H9 (cell line): ENCODE results near the gene SPTLC3. TPM values are rescaled to one million over a fixed set of nuclear protein-coding genes. Genes with fewer than 3 reads are reported as not detected.

Experiments used
- DNase-seq: peaks from one replicate; pipeline ENCODE4 v3.0.0-alpha.2; 2017
- H2AFZ ChIP-seq: one replicate; pipeline ENCODE4 v1.6.1; 2013; ENCODE audit warnings: mild to moderate bottlenecking, low read length, control low read depth, moderate library complexity
- H2AK5ac ChIP-seq: 2 replicates; pipeline ENCODE4 v1.6.1; 2013; ENCODE audit warnings: low read length, control low read depth, mixed read lengths; ENCODE audit not compliant: insufficient read length
- H2BK120ac ChIP-seq: one replicate; pipeline ENCODE4 v1.6.1; 2013; ENCODE audit warnings: low read depth, mild to moderate bottlenecking, low read length, control low read depth, inconsistent platforms; ENCODE audit not compliant: poor library complexity, severe bottlenecking
- H2BK12ac ChIP-seq: 2 replicates; pipeline ENCODE4 v1.6.1; 2013; ENCODE audit warnings: low read length, control low read depth, mixed read lengths, low read depth; ENCODE audit not compliant: insufficient read length
- H2BK15ac ChIP-seq: 2 replicates; pipeline ENCODE4 v1.6.1; 2013; ENCODE audit warnings: low read depth, low read length, control low read depth
- H2BK20ac ChIP-seq: one replicate; pipeline ENCODE4 v1.6.1; 2013; ENCODE audit warnings: low read depth, mild to moderate bottlenecking, low read length, control low read depth, inconsistent platforms; ENCODE audit not compliant: poor library complexity, severe bottlenecking
- H2BK5ac ChIP-seq: 2 replicates; pipeline ENCODE4 v1.6.1; 2013; ENCODE audit warnings: low read length, control low read depth, mixed read lengths; ENCODE audit not compliant: insufficient read length
- H3K14ac ChIP-seq: 2 replicates; pipeline ENCODE4 v1.6.1; 2013; ENCODE audit warnings: low read length, control low read depth; ENCODE audit not compliant: insufficient read depth
- H3K18ac ChIP-seq: 2 replicates; pipeline ENCODE4 v1.6.1; 2013; ENCODE audit warnings: low read depth, mild to moderate bottlenecking, mixed read lengths, low read length, control low read depth; ENCODE audit not compliant: insufficient read length
- H3K23ac ChIP-seq: 2 replicates; pipeline ENCODE4 v1.6.1; 2013; ENCODE audit warnings: low read length, control low read depth, mixed read lengths, low read depth; ENCODE audit not compliant: insufficient read length
- H3K23me2 ChIP-seq: 2 replicates; pipeline ENCODE4 v1.6.1; 2013; ENCODE audit warnings: low read depth, mild to moderate bottlenecking, mixed read lengths, low read length, control low read depth; ENCODE audit not compliant: insufficient read length, poor library complexity, severe bottlenecking
- H3K27ac ChIP-seq: 2 replicates; pipeline ENCODE4 v1.5.1; 2013; ENCODE audit warnings: low read length, control low read depth, mixed read lengths, low read depth; ENCODE audit not compliant: insufficient read length
- H3K27me3 ChIP-seq: 2 replicates; pipeline ENCODE4 v1.6.1; 2013; ENCODE audit warnings: low read length, control low read depth, inconsistent platforms; ENCODE audit not compliant: insufficient read depth
- H3K4ac ChIP-seq: 2 replicates; pipeline ENCODE4 v1.6.1; 2013; ENCODE audit warnings: low read depth, mild to moderate bottlenecking, control low read depth, inconsistent platforms, low read length, moderate library complexity
- H3K4me1 ChIP-seq: 2 replicates; pipeline ENCODE4 v1.6.1; 2013; ENCODE audit warnings: low read length, control low read depth, inconsistent platforms; ENCODE audit not compliant: insufficient read depth
- H3K4me2 ChIP-seq: 2 replicates; pipeline ENCODE4 v1.6.1; 2013; ENCODE audit warnings: low read length, control low read depth, mixed read lengths; ENCODE audit not compliant: insufficient read length, insufficient read depth
- H3K56ac ChIP-seq: 2 replicates; pipeline ENCODE4 v1.6.1; 2013; ENCODE audit warnings: low read depth, mild to moderate bottlenecking, mixed read lengths, low read length, control low read depth; ENCODE audit not compliant: insufficient read length
- H3K79me1 ChIP-seq: 2 replicates; pipeline ENCODE4 v1.6.1; 2013; ENCODE audit warnings: low read depth, mild to moderate bottlenecking, moderate library complexity, low read length, control low read depth, inconsistent platforms; ENCODE audit not compliant: insufficient read depth, poor library complexity, severe bottlenecking
- H3K79me2 ChIP-seq: 2 replicates; pipeline ENCODE4 v1.6.1; 2013; ENCODE audit warnings: low read length, control low read depth, inconsistent platforms; ENCODE audit not compliant: insufficient read depth
- H3K9ac ChIP-seq: 2 replicates; pipeline ENCODE4 v1.6.1; 2013; ENCODE audit warnings: low read length, control low read depth, mixed read lengths; ENCODE audit not compliant: insufficient read length; ENCODE audit errors: extremely low read depth
- H3K9me3 ChIP-seq: one replicate; pipeline ENCODE4 v1.6.1; 2013; ENCODE audit warnings: low read depth, low read length, inconsistent platforms; ENCODE audit not compliant: control insufficient read depth
- H3T11ph ChIP-seq: one replicate; pipeline ENCODE4 v1.6.1; 2013; ENCODE audit warnings: mild to moderate bottlenecking, low read length, control low read depth, inconsistent platforms
- H4K20me1 ChIP-seq: one replicate; pipeline ENCODE4 v1.6.1; 2013; ENCODE audit not compliant: control insufficient read depth, insufficient read length, insufficient read depth
- H4K5ac ChIP-seq: 2 replicates; pipeline ENCODE4 v1.6.1; 2013; ENCODE audit warnings: low read depth, mild to moderate bottlenecking, mixed read lengths, low read length, control low read depth; ENCODE audit not compliant: insufficient read length
- H4K8ac ChIP-seq: replicated peaks from 2 replicates; pipeline ENCODE4 v1.6.1; 2013; ENCODE audit warnings: low read length, control low read depth, mixed read lengths, low read depth; ENCODE audit not compliant: insufficient read length
- H4K91ac ChIP-seq: 2 replicates; pipeline ENCODE4 v1.6.1; 2013; ENCODE audit warnings: low read depth, mild to moderate bottlenecking, moderate library complexity, mixed read lengths, low read length, control low read depth; ENCODE audit not compliant: insufficient read length
- H3K27ac Mint-ChIP-seq, 3 experiments: 2 replicates in 2 of 3; 3 replicates in 1 of 3; pipeline ENCODE4 v1.8.0; 2020 to 2021; ENCODE audit warnings: mixed read lengths in 3 of 3, mild to moderate bottlenecking in 1 of 3, moderate library complexity in 1 of 3
- H3K27me3 Mint-ChIP-seq: 2 replicates; pipeline ENCODE4 v1.8.0; 2021; ENCODE audit warnings: low read depth, mild to moderate bottlenecking, moderate library complexity, mixed read lengths
- H3K36me3 Mint-ChIP-seq, 3 experiments: 2 replicates in 2 of 3; 3 replicates in 1 of 3; pipeline ENCODE4 v1.8.0; 2020 to 2021; ENCODE audit warnings: low read depth in 3 of 3, mixed read lengths in 3 of 3; ENCODE audit not compliant: insufficient read depth in 1 of 3
- H3K4me1 Mint-ChIP-seq, 2 experiments: 2 replicates each; pipeline ENCODE4 v1.8.0; 2020; ENCODE audit warnings: mixed read lengths in 2 of 2
- H3K4me3 Mint-ChIP-seq, 2 experiments: 2 replicates in 1 of 2; 3 replicates in 1 of 2; pipeline ENCODE4 v1.8.0; 2020 to 2021; ENCODE audit warnings: mild to moderate bottlenecking in 2 of 2, mixed read lengths in 2 of 2, moderate library complexity in 1 of 2
- H3K9me3 Mint-ChIP-seq, 2 experiments: 2 replicates in 1 of 2; 3 replicates in 1 of 2; pipeline ENCODE4 v1.8.0; 2020; ENCODE audit warnings: mild to moderate bottlenecking in 2 of 2, mixed read lengths in 2 of 2, moderate library complexity in 1 of 2
- CTCF ChIP-seq: fragments of 200-600 bp; sonication (generic); conservative IDR thresholded peaks from 3 replicates; pipeline ENCODE4 v1.8.0; 2021; ENCODE audit warnings: antibody characterized with exemption, mild to moderate bottlenecking
- WGBS: extraction: QIAGEN DNeasy Blood & Tissue Kit; methylation state at CpG from one replicate; pipeline ENCODE4 v1.1.7; 2013; ENCODE audit warnings: missing lambda C conversion rate, low lambda C conversion rate, mixed read lengths; ENCODE audit not compliant: insufficient read length; ENCODE audit errors: extremely low coverage; 5-methylcytosine and 5-hydroxymethylcytosine counted together
- total RNA-seq: library from RNA; stranded (reverse); gene quantifications from 2 replicates; pipeline ENCODE4 v1.2.1, GENCODE V29; 2021

Gene SPTLC3
- total RNA-seq, 1 experiment from 2014 or later: 0.68 TPM

DNA sequence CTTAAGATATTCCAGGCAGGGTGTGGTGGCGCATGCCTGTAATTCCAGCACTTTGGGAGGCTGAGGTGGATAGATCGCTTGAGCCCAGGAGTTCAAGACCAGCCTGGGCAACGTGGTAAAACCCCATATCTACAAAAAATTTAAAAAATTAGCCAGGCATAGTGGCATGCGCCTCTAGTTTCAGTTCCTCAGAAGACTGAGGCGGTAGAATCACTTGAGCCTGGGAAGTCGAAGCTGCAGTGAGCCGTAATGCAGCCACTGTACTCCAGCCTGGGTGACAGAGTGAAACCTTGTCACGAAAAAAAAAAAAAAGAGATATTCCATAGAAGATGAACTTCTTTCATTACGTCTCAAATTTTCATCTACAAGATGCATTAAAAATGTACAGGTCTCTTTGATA, 165.6 kb downstream of the SPTLC3 start:
- Histone ChIP-seq H3K27ac (no peak overlapping the region), H3K9me3 (no peaks in the 10 kb centered on the region), H2AK5ac (no peak overlapping the region), H4K5ac (no peak overlapping the region), H2BK15ac (no peak overlapping the region), H3T11ph (no peak overlapping the region), H2BK20ac (no peak overlapping the region), H3K79me2 (no peaks in the 10 kb centered on the region), H4K91ac (no peak overlapping the region), H2BK12ac (no peak overlapping the region), H2BK120ac (no peak overlapping the region), H3K4ac (no peak overlapping the region), H3K79me1 (no peaks in the 10 kb centered on the region), H3K18ac (no peak overlapping the region), H3K23me2 (no peaks in the 10 kb centered on the region), H4K8ac (no peak overlapping the region), H3K4me2 (no peak overlapping the region), H3K27me3 (no peaks in the 10 kb centered on the region), H2BK5ac (no peak overlapping the region), H3K23ac (no peak overlapping the region), H3K56ac (no peak overlapping the region), H2AFZ (no peak overlapping the region), H4K20me1 (no peaks in the 10 kb centered on the region), H3K14ac (no peak overlapping the region), H3K4me1 (no peaks in the 10 kb centered on the region), H3K9ac (no peak overlapping the region)
- H3K4me1 Mint-ChIP-seq: no peaks in the 10 kb centered on the region
- no peak for TF ChIP-seq CTCF
- no peaks in the 10 kb centered on the region; a peak in 1 of 7 replicates for H3K36me3 Mint-ChIP-seq
- no CpG with 5 or more reads among the region's 9 CpGs for WGBS
- peaks cover 5% of the 10 kb centered on the region for H3K27me3 Mint-ChIP-seq
- H3K4me3 Mint-ChIP-seq: no peak overlapping the region
- no peak overlapping the region for H3K27ac Mint-ChIP-seq
- no peaks in the 10 kb centered on the region; a peak in 2 of 5 replicates for H3K9me3 Mint-ChIP-seq
- DNase-seq: no peak
